B cell (primary cell): ENCODE data around the gene OR8U1. TPM values are rescaled to one million over a fixed set of nuclear protein-coding genes. Genes with fewer than 3 reads are reported as not detected.
"Not testable (repeated sequence)": the region's sequence is repeated elsewhere in the genome, so short reads cannot be mapped to it uniquely, and the experiment has no call there.

Source experiments
- ATAC-seq: fragments of 200-7000 bp; cut with Tn5 transposase; one replicate; pipeline ENCODE4 v1.10.0; 2021; ENCODE audit warnings: low read depth, mild to moderate bottlenecking, moderate number of reproducible peaks, moderate library complexity
- CTCF ChIA-PET: fragments of 350-600 bp; sonication (Branson Sonifier 250); formaldehyde crosslinking; loops from one replicate; lab custom pipeline; 2021; ENCODE audit warnings: antibody characterized with exemption, inconsistent platforms; lab: Charles Lee
- POLR2A ChIA-PET: fragments of 350-600 bp; sonication (Branson Sonifier 250); formaldehyde crosslinking; loops from one replicate; lab custom pipeline; 2021; ENCODE audit warnings: antibody characterized with exemption; lab: Charles Lee
- DNase-seq: peaks from one replicate; pipeline ENCODE4 v3.0.0; 2013
- H2AFZ ChIP-seq: 2 replicates; pipeline ENCODE4 v1.6.1; 2012; ENCODE audit warnings: mild to moderate bottlenecking, low read depth, low read length; ENCODE audit not compliant: insufficient read depth, poor library complexity, severe bottlenecking
- H3K27ac ChIP-seq, 2 donors: 1 replicate in 1 of 2; 2 replicates in 1 of 2; pipeline ENCODE4 v1.5.1; 2012 to 2013; ENCODE audit warnings: low read length in 2 of 2, mild to moderate bottlenecking in 2 of 2, moderate library complexity in 1 of 2
- H3K27me3 ChIP-seq, 4 experiments: fragments of 200-600 bp in 1 of 4; sonication (generic) in 1 of 4; replicated peaks in 1 of 4; 1 replicate in 2 of 4; 2 replicates in 2 of 4; pipeline versions ENCODE4 v1.6.1 to v1.7.0; 2013 to 2016; ENCODE audit warnings: low read length in 3 of 4, mild to moderate bottlenecking in 2 of 4, mixed read lengths in 1 of 4, moderate library complexity in 1 of 4; ENCODE audit not compliant: insufficient read depth in 4 of 4, control insufficient read depth in 3 of 4; ENCODE audit errors: control extremely low read depth in 1 of 4
- H3K36me3 ChIP-seq, 2 experiments: replicated peaks in 1 of 2; 1 replicate in 1 of 2; 2 replicates in 1 of 2; pipeline versions ENCODE4 v1.6.1 to v1.7.1; 2013; ENCODE audit warnings: low read length in 1 of 2; ENCODE audit not compliant: insufficient read depth in 2 of 2, control insufficient read depth in 1 of 2; ENCODE audit errors: control extremely low read depth in 1 of 2, extremely low read depth in 1 of 2
- H3K4me1 ChIP-seq, 2 donors: fragments of 200-600 bp in 1 of 2; sonication (generic) in 1 of 2; 1 replicate in 1 of 2; 2 replicates in 1 of 2; pipeline versions ENCODE4 v1.5.1 to v1.6.1; 2013 to 2017; ENCODE audit warnings: low read length in 2 of 2; ENCODE audit not compliant: control insufficient read depth in 2 of 2, insufficient read depth in 2 of 2
- H3K4me2 ChIP-seq: replicated peaks from 2 replicates; pipeline ENCODE3; 2012; ENCODE audit warnings: mild to moderate bottlenecking, low read depth, low read length; ENCODE audit not compliant: poor library complexity, severe bottlenecking
- H3K4me3 ChIP-seq, 5 experiments: fragments of 200-600 bp in 1 of 5; sonication (generic) in 1 of 5; 1 replicate in 3 of 5; 2 replicates in 2 of 5; pipeline versions ENCODE4 v1.5.1 to v1.7.0; 2011 to 2016; ENCODE audit warnings: low read length in 4 of 5, mild to moderate bottlenecking in 4 of 5, low read depth in 2 of 5, control low read depth in 1 of 5, moderate library complexity in 1 of 5; ENCODE audit not compliant: insufficient read depth in 1 of 5; ENCODE audit errors: control extremely low read depth in 1 of 5, extremely low read depth in 1 of 5
- H3K79me2 ChIP-seq: fragments of 200-600 bp; sonication (generic); one replicate; pipeline ENCODE4 v1.6.0; 2016; ENCODE audit warnings: low read length; ENCODE audit not compliant: control insufficient read depth, insufficient read depth
- H3K9ac ChIP-seq: fragments of 200-600 bp; sonication (generic); 2 replicates; pipeline ENCODE4 v1.6.1; 2017; ENCODE audit warnings: mild to moderate bottlenecking, low read length, moderate library complexity
- H3K9me3 ChIP-seq, 3 donors: one replicate each; pipeline versions ENCODE4 v1.6.1 to v1.7.1; 2013; ENCODE audit warnings: low read length in 2 of 3; ENCODE audit not compliant: control insufficient read depth in 2 of 3, insufficient read depth in 1 of 3; ENCODE audit errors: control extremely low read depth in 1 of 3
- H4K20me1 ChIP-seq: 2 replicates; pipeline ENCODE4 v1.6.0; 2012; ENCODE audit warnings: mild to moderate bottlenecking, low read length; ENCODE audit not compliant: insufficient read depth, control insufficient read depth, poor library complexity, severe bottlenecking
- H3K27ac Mint-ChIP-seq: one replicate; pipeline ENCODE4 v1.8.0; 2021; ENCODE audit warnings: mixed read lengths
- H3K27me3 Mint-ChIP-seq: one replicate; pipeline ENCODE4 v1.8.0; 2021; ENCODE audit warnings: mixed read lengths
- H3K4me1 Mint-ChIP-seq: one replicate; pipeline ENCODE4 v1.8.0; 2021; ENCODE audit warnings: mixed read lengths
- H3K4me3 Mint-ChIP-seq: one replicate; pipeline ENCODE4 v1.8.0; 2021; ENCODE audit warnings: mixed read lengths
- H3K9me3 Mint-ChIP-seq: one replicate; pipeline ENCODE4 v1.8.0; 2022; ENCODE audit warnings: mixed read lengths; ENCODE audit not compliant: insufficient read depth
- EZH2 ChIP-seq: IDR thresholded peaks from 2 replicates; pipeline ENCODE4 v1.6.1; 2012; ENCODE audit warnings: borderline replicate concordance, low read depth, mild to moderate bottlenecking, moderate library complexity, low read length; ENCODE audit not compliant: insufficient read depth, poor library complexity, severe bottlenecking
- WGBS: methylation state at CpG from one replicate; pipeline ENCODE4 v1.1.5; 2013; ENCODE audit warnings: missing lambda C conversion rate; ENCODE audit not compliant: insufficient coverage; 5-methylcytosine and 5-hydroxymethylcytosine counted together
- intact Hi-C: fragments of 100-400 bp; cut with micrococcal nuclease; formaldehyde crosslinking; loops from one replicate; pipeline ENCODE4 v1.10.0; 2022
- polyA plus RNA-seq: library from polyadenylated mRNA; depleted of rRNA; stranded (reverse); fragments of >200 nt; gene quantifications from 2 replicates; pipeline ENCODE4 v1.2.3, GENCODE V29; 2012
- total RNA-seq, 2 donors: library from RNA; stranded (reverse); fragments of 120-200 nt in 1 of 2; gene quantifications; 1 replicate in 1 of 2; 2 replicates in 1 of 2; pipeline versions ENCODE4 v1.2.3 to v1.2.4, GENCODE V29; 2013 to 2022
- TF ChIP-seq, protein P1 (sequence below): fragments of 200-600 bp; IDR thresholded peaks from one replicate; pipeline ENCODE4 v1.8.0; 2022; ENCODE audit warnings: antibody characterized with exemption, mild to moderate bottlenecking

OR8U1 gene
- total and polyA plus RNA-seq, 2 donors (not counting 1 experiment from before 2014, with no cell fraction given): not detected

DNA sequence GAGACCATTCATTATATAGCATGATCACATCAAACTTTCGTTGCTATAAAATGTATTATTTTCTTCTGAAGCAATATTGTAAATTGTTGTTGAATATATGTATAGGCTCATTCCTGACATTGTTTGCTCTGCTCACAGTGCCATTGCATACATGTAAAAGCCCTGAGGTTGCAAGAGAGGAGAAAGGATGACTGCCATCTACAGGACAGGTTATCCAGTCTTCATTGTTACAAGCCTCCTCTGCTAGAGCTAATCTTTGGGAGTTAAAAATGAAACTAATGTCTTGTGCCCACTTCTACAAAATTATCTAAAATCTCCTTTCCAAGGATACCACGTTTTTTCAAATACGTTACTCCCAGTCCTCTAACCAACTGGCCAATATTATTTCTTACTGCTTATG is 20.6 kb downstream of the OR8U1 start:
- H3K4me3 ChIP-seq: no peak overlapping the region
- no peaks in the 10 kb centered on the region for H3K36me3 ChIP-seq
- ChIA-PET POLR2A (no interaction called here), CTCF (no interaction called here)
- TF ChIP-seq, protein P1, sequence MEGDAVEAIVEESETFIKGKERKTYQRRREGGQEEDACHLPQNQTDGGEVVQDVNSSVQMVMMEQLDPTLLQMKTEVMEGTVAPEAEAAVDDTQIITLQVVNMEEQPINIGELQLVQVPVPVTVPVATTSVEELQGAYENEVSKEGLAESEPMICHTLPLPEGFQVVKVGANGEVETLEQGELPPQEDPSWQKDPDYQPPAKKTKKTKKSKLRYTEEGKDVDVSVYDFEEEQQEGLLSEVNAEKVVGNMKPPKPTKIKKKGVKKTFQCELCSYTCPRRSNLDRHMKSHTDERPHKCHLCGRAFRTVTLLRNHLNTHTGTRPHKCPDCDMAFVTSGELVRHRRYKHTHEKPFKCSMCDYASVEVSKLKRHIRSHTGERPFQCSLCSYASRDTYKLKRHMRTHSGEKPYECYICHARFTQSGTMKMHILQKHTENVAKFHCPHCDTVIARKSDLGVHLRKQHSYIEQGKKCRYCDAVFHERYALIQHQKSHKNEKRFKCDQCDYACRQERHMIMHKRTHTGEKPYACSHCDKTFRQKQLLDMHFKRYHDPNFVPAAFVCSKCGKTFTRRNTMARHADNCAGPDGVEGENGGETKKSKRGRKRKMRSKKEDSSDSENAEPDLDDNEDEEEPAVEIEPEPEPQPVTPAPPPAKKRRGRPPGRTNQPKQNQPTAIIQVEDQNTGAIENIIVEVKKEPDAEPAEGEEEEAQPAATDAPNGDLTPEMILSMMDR: no peak
- no peak for TF ChIP-seq EZH2
- no CpG with 5 or more reads among the region's 3 CpGs for WGBS
- ATAC-seq (no peak), DNase-seq (no peak)
- H3K79me2 ChIP-seq: no peaks in the 10 kb centered on the region
- Mint-ChIP-seq H3K4me1 (no peaks in the 10 kb centered on the region), H3K27ac (no peak overlapping the region), H3K4me3 (no peak overlapping the region), H3K9me3 (peaks cover 5% of the 10 kb centered on the region), H3K27me3 (no peaks in the 10 kb centered on the region)
- no peak overlapping the region for H3K4me2 ChIP-seq
- H3K9me3 ChIP-seq: peaks cover 0 to 4% (median 0%) of the 10 kb centered on the region in 3 donors
- no peak overlapping the region for H3K9ac ChIP-seq
- no peak overlapping the region for H3K27ac ChIP-seq
- H4K20me1 ChIP-seq: no peaks in the 10 kb centered on the region
- no peaks in the 10 kb centered on the region for H3K4me1 ChIP-seq
- H3K27me3 ChIP-seq: no peaks in the 10 kb centered on the region
- H2AFZ ChIP-seq: no peak overlapping the region
- intact Hi-C loops: no loop called here

DNA sequence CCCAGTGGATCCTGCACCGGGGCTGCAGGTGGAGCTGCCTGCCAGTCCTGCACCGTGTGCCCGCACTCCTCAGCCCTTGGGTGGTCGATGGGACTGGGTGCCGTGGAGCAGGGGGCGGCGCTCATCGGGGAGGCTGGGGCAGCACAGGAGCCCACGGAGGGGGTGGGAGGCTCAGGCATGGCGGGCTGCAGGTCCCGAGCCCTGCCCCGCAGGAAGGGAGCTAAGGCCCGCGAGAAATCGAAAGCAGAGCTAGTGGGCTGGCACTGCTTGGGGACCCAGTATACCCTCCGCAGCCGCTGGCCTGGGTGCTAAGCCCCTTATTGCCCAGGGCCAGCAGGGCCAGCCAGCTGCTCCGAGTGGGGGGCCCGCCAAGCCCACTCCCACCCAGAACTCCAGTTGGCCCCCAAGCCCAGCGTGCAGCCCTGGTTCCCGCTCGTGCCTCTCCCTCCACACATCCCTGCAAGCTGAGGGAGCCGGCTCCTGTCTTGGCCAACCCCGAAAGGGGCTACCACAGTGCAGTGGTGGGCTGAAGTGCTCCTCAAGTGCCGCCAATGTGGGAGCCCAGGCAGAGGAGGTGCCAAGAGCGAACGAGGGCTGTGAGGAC is 26.5 kb downstream of the OR8U1 start:
- CTCF ChIA-PET, H3K4me1 ChIP-seq, H3K4me3 ChIP-seq, H4K20me1 ChIP-seq, H3K27me3 ChIP-seq, ATAC-seq, H3K9ac ChIP-seq, H3K9me3 Mint-ChIP-seq, H3K36me3 ChIP-seq, POLR2A ChIA-PET, H3K4me1 Mint-ChIP-seq, H3K4me2 ChIP-seq, H3K4me3 Mint-ChIP-seq, H2AFZ ChIP-seq, H3K27me3 Mint-ChIP-seq, DNase-seq, H3K27ac Mint-ChIP-seq, H3K27ac ChIP-seq, intact Hi-C loops, H3K79me2 ChIP-seq: not testable (repeated sequence)
- WGBS: 84% methylated on average over 27 of the region's 27 CpGs
- peaks cover 0 to 18% (median 2%) of the 10 kb centered on the region in 3 donors for H3K9me3 ChIP-seq
